GM21360 (cell line): Measurements from ENCODE around the gene DSCAML1.
"Not testable (repeated sequence)": the region's sequence is repeated elsewhere in the genome, so short reads cannot be mapped to it uniquely, and the experiment has no call there.

Source experiments
- ATAC-seq: cut with Tn5 transposase; IDR thresholded peaks from one replicate; pipeline ENCODE4 v1.9.1; 2021; ENCODE audit warnings: mild to moderate bottlenecking, moderate library complexity; ENCODE audit not compliant: unreplicated experiment

Gene DSCAML1

DNA sequence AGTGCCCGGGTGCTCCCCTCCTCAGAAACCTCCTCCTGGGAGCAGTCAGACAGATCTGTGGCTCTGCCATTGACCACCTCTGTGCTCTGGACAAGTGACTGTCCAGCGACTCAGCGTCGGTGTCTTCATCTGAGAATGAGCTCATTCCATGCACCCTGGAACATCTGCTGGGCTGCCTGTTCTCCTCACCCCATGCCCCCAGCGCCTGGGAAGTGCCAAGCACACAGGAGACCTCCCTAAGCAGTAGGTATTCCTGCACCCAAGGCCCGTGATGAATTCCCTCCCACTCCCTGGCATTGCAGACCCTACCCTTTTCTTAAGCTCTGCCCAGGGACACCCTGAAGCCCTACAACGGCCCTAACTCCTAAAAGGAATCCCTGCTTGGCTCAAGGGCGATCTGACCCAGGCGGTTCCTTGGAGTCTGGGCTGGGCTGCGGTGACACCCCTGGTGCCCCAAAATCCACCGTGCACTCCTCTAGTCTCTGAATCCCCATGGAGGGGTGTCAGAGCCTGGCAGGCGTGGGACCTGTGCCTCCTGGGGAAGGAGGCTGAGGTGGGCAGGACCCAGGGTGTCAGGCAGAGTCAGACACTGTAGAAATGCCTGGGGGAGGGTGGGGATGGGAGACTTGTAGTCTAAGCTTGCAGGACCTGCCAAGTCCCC lies 377.4 kb downstream of the DSCAML1 start:
- ATAC-seq = no peak

- no peak for ATAC-seq
Measured at GRCh38 chr11:117418737-117419481, 378.1 kb downstream of the DSCAML1 start.

GRCh38 chr11:117417856-117418255 lies 379.2 kb downstream of the DSCAML1 start:
- ATAC-seq = no peak

DNA sequence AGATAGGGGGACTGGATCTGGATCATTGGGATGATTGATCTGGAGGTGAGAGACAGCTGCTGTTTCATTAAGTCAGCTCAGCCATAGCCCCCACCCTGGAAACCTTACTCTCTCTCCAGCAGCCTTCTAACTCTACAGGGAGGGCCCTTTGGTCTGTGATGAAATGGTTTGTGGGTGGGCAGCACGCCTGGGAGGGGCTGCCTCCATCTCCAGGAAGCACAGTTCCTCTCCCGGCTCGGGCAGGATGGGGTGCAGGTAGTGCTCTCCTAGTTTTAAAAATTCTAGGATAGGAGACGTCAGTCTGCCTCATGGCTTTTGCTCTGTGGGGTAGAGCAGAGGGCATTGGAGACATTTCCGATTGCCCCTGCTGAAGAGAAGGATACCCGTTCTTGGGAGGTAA lies 379.7 kb downstream of the DSCAML1 start:
- no peak for ATAC-seq

DNA sequence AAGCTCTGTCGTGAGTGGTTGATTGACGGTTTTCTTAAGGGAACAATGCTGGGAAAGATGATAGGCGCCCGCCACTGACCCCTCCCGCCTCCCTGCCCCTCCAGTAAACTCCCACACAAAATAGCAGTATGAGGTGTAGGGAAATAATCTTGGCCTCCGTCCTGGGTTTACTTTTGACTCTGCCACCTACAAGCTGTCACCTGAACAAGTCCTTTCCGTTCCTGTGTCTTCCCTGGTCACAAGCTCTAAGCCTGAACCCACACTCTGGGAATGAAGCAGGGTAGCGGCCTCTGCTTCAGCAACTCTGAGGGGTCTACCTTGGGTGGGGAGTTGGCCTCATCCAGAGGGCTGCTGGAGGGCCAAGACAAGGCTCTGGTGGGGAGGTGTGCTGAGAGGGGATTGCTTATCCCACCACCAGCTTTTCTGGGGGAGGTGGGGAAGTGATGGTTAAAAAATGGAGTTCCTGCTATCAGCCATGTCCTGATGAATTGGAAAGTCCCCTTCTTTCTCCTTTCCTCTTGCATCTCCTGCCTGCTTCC lies 381.6 kb downstream of the DSCAML1 start:
- ATAC-seq = no peak

DNA sequence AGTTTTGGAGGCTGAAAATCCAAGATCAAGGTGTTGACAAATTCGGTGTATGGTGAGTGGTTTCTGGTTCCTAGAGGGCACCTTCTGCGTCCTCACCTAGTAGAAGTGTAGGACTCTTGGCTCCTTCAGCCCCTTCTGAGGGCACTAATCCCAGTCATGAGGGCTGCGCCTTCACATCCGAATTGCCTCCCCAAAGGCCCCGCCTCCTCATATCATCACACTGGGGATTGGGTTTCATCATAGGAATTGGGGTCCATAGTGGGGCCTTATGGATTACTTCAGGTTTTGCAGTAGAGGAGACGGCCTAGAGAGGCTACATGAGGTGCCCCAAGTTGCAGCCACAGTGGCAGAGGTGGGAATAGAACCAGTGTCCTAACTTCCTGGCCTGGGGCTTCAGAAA lies 382.3 kb downstream of the DSCAML1 start:
- ATAC-seq = no peak

DNA sequence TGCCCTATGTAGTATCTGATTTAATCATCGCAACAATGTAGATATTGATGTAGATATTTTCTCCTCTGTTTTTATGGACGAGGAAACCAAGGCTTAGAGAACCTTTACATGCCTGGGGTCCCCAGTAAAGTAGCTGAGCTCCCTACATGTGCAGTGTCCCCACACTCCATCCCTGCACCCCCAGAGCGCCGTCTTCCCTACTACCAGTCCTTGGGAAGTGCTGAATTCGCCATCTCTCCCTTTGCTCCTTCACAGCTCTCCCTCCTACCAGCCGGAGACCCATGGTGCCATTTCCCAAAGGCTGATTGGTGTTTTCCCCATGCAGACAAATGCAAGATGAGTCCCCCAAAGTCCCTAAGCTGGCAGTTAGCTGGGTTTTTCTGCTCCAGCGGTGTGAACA lies 383.4 kb downstream of the DSCAML1 start:
- ATAC-seq = no peak

DNA sequence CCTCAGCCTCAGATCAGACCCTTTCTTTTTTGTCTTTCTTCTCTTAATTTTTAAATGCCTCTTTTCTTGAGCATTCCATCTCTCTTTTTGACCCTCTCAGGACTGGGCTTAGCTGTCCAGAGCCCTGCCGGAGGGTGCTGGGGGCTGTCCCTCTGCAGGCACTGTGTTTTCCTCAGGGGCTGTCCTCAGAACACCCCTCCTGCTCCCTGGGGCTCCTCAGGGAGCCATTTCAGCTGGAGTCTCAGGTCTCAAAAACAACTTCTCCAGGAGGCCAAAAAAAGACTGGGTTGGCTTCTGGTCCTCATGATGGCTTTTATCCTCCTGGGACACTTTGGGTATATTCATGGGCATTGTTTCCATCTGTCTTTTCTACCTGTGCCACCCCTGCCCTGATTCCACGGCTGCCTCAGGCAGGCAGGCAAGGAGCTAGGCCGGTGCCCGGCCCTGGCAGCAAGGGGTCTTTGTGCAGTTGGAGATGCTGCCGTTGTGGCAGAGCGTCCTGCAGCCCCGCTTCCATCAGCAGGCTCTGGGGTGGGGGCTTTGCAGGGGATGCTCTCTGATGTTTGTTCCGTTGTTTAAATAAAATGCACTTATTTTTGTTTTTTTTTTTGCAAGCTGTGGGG lies 384.3 kb downstream of the DSCAML1 start:
- no peak for ATAC-seq

- no peak for ATAC-seq
Measured at GRCh38 chr11:117412176-117412575, 384.8 kb downstream of the DSCAML1 start.

- no peak for ATAC-seq
Measured at GRCh38 chr11:117411736-117412135, 385.3 kb downstream of the DSCAML1 start.

- ATAC-seq = no peak
Measured at GRCh38 chr11:117410861-117411710, 385.9 kb downstream of the DSCAML1 start.

GRCh38 chr11:117410238-117410637 lies 386.8 kb downstream of the DSCAML1 start:
- ATAC-seq = no peak

DNA sequence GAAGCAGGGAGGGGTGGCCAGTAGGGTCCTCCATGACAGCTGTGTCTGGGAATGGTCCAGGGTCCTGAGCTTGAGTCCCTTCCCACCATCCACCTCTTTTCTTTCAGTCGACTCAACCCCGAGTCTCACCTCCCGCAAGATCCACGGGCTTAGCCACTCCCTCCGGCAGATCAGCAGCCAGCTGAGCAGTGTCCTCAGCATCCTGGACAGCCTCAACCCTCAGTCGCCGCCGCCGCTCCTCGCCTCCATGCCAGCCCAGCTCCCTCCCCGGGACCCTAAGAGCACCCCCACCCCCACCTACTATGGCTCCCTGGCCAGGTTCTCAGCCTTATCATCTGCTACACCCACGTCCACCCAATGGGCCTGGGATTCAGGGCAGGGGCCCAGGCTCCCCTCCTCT lies 387.5 kb downstream of the DSCAML1 start:
- ATAC-seq = no peak

GRCh38 chr11:117408356-117408755 lies 388.7 kb downstream of the DSCAML1 start:
- ATAC-seq = no peak

DNA sequence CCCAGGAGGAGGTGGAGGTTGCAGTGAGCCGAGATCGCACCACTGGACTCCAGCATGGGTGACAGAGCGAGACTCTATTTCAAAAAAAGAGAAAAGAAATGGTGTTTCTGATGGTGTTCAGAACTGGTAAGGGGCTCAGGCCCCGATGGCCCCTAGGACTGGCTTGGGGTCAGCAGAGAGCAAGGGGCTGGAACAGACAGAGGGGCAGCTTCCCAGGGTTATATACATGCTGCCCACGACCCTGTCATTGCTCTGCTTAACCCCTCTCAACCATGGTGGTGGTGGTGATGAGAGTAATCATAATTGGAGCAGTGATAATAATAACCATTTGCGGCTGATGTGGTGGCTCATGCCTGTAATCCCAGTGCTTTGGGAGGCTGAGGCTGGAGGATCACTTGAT lies 390.0 kb downstream of the DSCAML1 start:
- ATAC-seq = no peak

GRCh38 chr11:117405898-117406297 lies 391.1 kb downstream of the DSCAML1 start:
- not testable (repeated sequence) for ATAC-seq

- not testable (repeated sequence) for ATAC-seq
Measured at GRCh38 chr11:117399100-117399840, 397.7 kb downstream of the DSCAML1 start.

GRCh38 chr11:117398618-117399017 lies 398.4 kb downstream of the DSCAML1 start:
- not testable (repeated sequence) for ATAC-seq

DNA sequence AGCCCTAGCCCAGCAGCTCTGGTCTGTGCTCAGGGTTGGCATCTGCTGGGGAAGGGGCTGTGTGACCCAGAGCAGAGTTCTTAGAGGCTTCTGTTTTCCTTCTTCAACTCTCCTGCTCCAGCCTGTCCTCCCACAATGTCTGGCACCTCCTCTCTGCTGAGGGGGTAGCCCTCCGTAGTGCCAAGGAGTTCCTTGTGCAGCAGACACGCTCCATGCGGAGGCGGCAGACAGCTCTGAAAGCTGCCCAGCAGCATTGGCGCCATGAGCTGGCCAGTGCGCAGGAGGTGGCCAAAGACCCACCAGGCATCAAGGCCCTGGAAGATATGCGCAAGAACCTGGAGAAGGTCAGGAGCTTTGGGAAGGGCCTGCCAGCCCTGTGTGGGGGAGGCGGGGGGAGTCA lies 400.0 kb downstream of the DSCAML1 start:
- no peak for ATAC-seq

- ATAC-seq = no peak
Measured at GRCh38 chr11:117395476-117395875, 401.5 kb downstream of the DSCAML1 start.
